HepG2 (cell line): ENCODE results near the gene AIF1. TPM values are rescaled to one million over a fixed set of nuclear protein-coding genes. Genes with fewer than 3 reads are reported as not detected.

Experiments
- CBX1 ChIP-seq: IDR thresholded peaks from one replicate; pipeline ENCODE4 v1.6.1; 2016; ENCODE audit warnings: antibody characterized with exemption, low read depth
- CCDC6 ChIP-seq: sonication (generic); formaldehyde crosslinking; IDR thresholded peaks from 2 replicates; pipeline ENCODE4 v1.8.1; 2022; ENCODE audit warnings: mild to moderate bottlenecking, missing genetic modification reagents, moderate library complexity
- ELF4 ChIP-seq: sonication (generic); formaldehyde crosslinking; IDR thresholded peaks from 2 replicates; pipeline ENCODE4 v1.5.0; 2020; ENCODE audit warnings: missing genetic modification reagents, mild to moderate bottlenecking, moderate library complexity, borderline replicate concordance
- HCFC1 ChIP-seq: fragments of 150-350 bp; IDR thresholded peaks from 2 replicates; pipeline ENCODE4 v1.6.1; 2014; ENCODE audit warnings: low read depth, low read length
- HOXA9 ChIP-seq: sonication (generic); formaldehyde crosslinking; IDR thresholded peaks from 2 replicates; pipeline ENCODE4 v1.8.1; 2022; ENCODE audit warnings: missing genetic modification reagents, mild to moderate bottlenecking, moderate library complexity, borderline replicate concordance
- NFIC ChIP-seq: IDR thresholded peaks from 2 replicates; pipeline ENCODE4 v1.6.1; 2012; ENCODE audit warnings: mild to moderate bottlenecking, low read length, inconsistent platforms
- RBAK ChIP-seq: sonication (generic); formaldehyde crosslinking; IDR thresholded peaks from 2 replicates; pipeline ENCODE4 v1.5.1; 2020; ENCODE audit warnings: mild to moderate bottlenecking, missing genetic modification reagents
- SIN3A ChIP-seq: IDR thresholded peaks from 2 replicates; pipeline ENCODE4 v1.6.1; 2011; ENCODE audit warnings: low read depth, mild to moderate bottlenecking, control low read depth, low read length, borderline replicate concordance
- polyA plus RNA-seq, 8 experiments: library from polyadenylated mRNA; depleted of rRNA in 3 of 8; stranded (reverse) in 7 of 8; unstranded in 1 of 8; fragments of >200 nt; fragmentation: Illumina TruSeq in 4 of 8; extraction: Trizol in 4 of 8; gene quantifications; 2 replicates each; pipeline versions ENCODE4 v1.2.1 to v1.2.3, GENCODE V29; 2011 to 2016; ENCODE audit warnings: low read depth in 4 of 8, missing spikeins in 1 of 8, mixed read lengths in 1 of 8; ENCODE audit not compliant: insufficient read depth in 1 of 8
- total RNA-seq, 5 experiments: library from RNA; depleted of rRNA; stranded (reverse); fragments of >200 nt; fragmentation: Illumina TruSeq; extraction: Trizol; gene quantifications; 2 replicates each; pipeline ENCODE4 v1.2.3, GENCODE V29; 2016; ENCODE audit warnings: low read depth in 1 of 5
- TF ChIP-seq, protein P1 (sequence below): sonication (generic); formaldehyde crosslinking; IDR thresholded peaks from 2 replicates; pipeline ENCODE4 v1.4.0; 2020; ENCODE audit warnings: missing genetic modification reagents
- TF ChIP-seq, protein P2 (sequence below): sonication (generic); formaldehyde crosslinking; IDR thresholded peaks from 2 replicates; pipeline ENCODE4 v1.5.1; 2020; ENCODE audit warnings: mild to moderate bottlenecking, missing genetic modification reagents, moderate library complexity
- TF ChIP-seq, protein P3 (sequence below): sonication (generic); formaldehyde crosslinking; IDR thresholded peaks from 2 replicates; pipeline ENCODE4; 2020; ENCODE audit warnings: missing genetic modification reagents, mild to moderate bottlenecking, borderline replicate concordance
- TF ChIP-seq, protein P4 (sequence below): sonication (generic); formaldehyde crosslinking; IDR thresholded peaks from 2 replicates; pipeline ENCODE4 v1.8.1; 2022; ENCODE audit warnings: mild to moderate bottlenecking, missing genetic modification reagents
- TF ChIP-seq, protein P5 (sequence below): sonication (generic); formaldehyde crosslinking; IDR thresholded peaks from 2 replicates; pipeline ENCODE4 v1.4.0; 2020; ENCODE audit warnings: mild to moderate bottlenecking, missing genetic modification reagents

Gene AIF1
- total and polyA plus RNA-seq, 2 of the 13 experiments (the other 11 are each of a cell fraction or from before 2014, with no cell fraction given) = 1.5 TPM; not detected in 1

DNA sequence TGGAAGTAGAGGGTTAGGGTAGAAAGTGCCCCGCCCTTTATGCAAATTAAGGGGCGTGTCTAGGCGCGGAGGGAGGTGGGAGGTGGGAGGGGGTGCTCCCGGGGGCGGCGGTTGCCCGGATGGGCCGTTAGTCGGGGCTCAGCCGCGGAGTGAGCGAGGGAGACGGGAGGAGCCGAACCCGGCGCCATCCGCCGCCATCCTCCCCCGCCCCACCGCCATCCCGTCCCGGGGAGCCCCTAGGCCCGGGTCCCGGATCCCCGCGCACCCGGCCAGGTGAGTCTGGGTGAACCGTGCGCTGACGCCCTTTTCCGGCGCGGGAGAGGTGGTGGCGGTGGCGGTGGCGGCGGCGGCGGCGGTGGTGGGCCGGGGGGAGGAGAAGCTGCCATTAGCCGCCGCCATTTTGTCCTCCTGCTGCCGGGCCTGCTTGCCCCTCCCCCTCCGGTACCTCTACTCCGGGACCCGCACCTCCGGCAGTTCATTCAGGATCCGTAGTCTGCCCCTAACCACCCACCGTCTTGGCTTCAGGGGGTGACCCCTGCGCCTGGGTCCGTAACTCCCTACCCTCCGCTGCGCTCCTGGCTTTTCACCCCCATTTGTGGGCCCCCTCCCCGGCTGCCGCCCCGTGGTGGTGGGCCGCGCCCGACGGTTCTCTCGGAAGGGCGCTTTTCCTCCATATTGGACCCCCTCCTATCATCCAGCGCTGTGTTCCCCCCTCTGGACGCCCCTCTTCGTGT lies 5.7 kb downstream of the AIF1 start, which contains the start of gene PRRC2A (continued):
- TF ChIP-seq, protein P1, sequence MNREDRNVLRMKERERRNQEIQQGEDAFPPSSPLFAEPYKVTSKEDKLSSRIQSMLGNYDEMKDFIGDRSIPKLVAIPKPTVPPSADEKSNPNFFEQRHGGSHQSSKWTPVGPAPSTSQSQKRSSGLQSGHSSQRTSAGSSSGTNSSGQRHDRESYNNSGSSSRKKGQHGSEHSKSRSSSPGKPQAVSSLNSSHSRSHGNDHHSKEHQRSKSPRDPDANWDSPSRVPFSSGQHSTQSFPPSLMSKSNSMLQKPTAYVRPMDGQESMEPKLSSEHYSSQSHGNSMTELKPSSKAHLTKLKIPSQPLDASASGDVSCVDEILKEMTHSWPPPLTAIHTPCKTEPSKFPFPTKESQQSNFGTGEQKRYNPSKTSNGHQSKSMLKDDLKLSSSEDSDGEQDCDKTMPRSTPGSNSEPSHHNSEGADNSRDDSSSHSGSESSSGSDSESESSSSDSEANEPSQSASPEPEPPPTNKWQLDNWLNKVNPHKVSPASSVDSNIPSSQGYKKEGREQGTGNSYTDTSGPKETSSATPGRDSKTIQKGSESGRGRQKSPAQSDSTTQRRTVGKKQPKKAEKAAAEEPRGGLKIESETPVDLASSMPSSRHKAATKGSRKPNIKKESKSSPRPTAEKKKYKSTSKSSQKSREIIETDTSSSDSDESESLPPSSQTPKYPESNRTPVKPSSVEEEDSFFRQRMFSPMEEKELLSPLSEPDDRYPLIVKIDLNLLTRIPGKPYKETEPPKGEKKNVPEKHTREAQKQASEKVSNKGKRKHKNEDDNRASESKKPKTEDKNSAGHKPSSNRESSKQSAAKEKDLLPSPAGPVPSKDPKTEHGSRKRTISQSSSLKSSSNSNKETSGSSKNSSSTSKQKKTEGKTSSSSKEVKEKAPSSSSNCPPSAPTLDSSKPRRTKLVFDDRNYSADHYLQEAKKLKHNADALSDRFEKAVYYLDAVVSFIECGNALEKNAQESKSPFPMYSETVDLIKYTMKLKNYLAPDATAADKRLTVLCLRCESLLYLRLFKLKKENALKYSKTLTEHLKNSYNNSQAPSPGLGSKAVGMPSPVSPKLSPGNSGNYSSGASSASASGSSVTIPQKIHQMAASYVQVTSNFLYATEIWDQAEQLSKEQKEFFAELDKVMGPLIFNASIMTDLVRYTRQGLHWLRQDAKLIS (CRISPR knock-in tag) = no peak
- TF ChIP-seq, protein P2, sequence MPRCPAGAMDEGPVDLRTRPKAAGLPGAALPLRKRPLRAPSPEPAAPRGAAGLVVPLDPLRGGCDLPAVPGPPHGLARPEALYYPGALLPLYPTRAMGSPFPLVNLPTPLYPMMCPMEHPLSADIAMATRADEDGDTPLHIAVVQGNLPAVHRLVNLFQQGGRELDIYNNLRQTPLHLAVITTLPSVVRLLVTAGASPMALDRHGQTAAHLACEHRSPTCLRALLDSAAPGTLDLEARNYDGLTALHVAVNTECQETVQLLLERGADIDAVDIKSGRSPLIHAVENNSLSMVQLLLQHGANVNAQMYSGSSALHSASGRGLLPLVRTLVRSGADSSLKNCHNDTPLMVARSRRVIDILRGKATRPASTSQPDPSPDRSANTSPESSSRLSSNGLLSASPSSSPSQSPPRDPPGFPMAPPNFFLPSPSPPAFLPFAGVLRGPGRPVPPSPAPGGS (CRISPR knock-in tag) = peak; percentile 53; the same call in 1 of the 2 replicates
- TF ChIP-seq HCFC1 (no peak), NFIC (no peak), RBAK (CRISPR knock-in tag) (no peak), HOXA9 (CRISPR knock-in tag) (0 out of 2 replicates have a peak, but pooled peaks have one; percentile 50), CCDC6 (CRISPR knock-in tag) (no peak; the same call in 1 of the 2 replicates), CBX1 (no peak), ELF4 (CRISPR knock-in tag) (0 out of 2 replicates have a peak, but pooled peaks have one; percentile 50), SIN3A (peak; percentile 49; the same call in 1 of the 2 replicates)
- TF ChIP-seq, protein P3, sequence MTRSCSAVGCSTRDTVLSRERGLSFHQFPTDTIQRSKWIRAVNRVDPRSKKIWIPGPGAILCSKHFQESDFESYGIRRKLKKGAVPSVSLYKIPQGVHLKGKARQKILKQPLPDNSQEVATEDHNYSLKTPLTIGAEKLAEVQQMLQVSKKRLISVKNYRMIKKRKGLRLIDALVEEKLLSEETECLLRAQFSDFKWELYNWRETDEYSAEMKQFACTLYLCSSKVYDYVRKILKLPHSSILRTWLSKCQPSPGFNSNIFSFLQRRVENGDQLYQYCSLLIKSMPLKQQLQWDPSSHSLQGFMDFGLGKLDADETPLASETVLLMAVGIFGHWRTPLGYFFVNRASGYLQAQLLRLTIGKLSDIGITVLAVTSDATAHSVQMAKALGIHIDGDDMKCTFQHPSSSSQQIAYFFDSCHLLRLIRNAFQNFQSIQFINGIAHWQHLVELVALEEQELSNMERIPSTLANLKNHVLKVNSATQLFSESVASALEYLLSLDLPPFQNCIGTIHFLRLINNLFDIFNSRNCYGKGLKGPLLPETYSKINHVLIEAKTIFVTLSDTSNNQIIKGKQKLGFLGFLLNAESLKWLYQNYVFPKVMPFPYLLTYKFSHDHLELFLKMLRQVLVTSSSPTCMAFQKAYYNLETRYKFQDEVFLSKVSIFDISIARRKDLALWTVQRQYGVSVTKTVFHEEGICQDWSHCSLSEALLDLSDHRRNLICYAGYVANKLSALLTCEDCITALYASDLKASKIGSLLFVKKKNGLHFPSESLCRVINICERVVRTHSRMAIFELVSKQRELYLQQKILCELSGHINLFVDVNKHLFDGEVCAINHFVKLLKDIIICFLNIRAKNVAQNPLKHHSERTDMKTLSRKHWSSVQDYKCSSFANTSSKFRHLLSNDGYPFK (CRISPR knock-in tag) = peak; percentile 96
- TF ChIP-seq, protein P4, sequence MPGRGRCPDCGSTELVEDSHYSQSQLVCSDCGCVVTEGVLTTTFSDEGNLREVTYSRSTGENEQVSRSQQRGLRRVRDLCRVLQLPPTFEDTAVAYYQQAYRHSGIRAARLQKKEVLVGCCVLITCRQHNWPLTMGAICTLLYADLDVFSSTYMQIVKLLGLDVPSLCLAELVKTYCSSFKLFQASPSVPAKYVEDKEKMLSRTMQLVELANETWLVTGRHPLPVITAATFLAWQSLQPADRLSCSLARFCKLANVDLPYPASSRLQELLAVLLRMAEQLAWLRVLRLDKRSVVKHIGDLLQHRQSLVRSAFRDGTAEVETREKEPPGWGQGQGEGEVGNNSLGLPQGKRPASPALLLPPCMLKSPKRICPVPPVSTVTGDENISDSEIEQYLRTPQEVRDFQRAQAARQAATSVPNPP = peak; percentile 2; the same call in 1 of the 2 replicates
- TF ChIP-seq, protein P5, sequence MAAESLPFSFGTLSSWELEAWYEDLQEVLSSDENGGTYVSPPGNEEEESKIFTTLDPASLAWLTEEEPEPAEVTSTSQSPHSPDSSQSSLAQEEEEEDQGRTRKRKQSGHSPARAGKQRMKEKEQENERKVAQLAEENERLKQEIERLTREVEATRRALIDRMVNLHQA (CRISPR knock-in tag) = no peak
